Smooth muscle cell (in vitro differentiated cells): ENCODE data around the gene SRGAP1. TPM values are rescaled to one million over a fixed set of nuclear protein-coding genes. Genes with fewer than 3 reads are reported as not detected.

Source experiments
- DNase-seq: peaks from one replicate; lab custom pipeline; 2025; ENCODE audit not compliant: unreplicated experiment; lab: John Stamatoyannopoulos, UW
- H2AFZ ChIP-seq: fragments of 200-600 bp; sonication (generic); 2 replicates; pipeline ENCODE4 v1.6.0; 2016; ENCODE audit warnings: antibody characterized with exemption, low read depth, mild to moderate bottlenecking
- H3F3A ChIP-seq: fragments of 200-600 bp; sonication (generic); 2 replicates; pipeline ENCODE4 v1.6.0; 2017; ENCODE audit warnings: antibody characterized with exemption, low read depth
- H3K27ac ChIP-seq: fragments of 200-600 bp; sonication (generic); 2 replicates; pipeline ENCODE4 v1.5.1; 2016; ENCODE audit warnings: low read depth, mild to moderate bottlenecking
- H3K27me3 ChIP-seq: fragments of 200-600 bp; sonication (generic); 2 replicates; pipeline ENCODE4 v1.6.1; 2016; ENCODE audit warnings: low read depth, mild to moderate bottlenecking
- H3K36me3 ChIP-seq: fragments of 200-600 bp; sonication (generic); 2 replicates; pipeline ENCODE4 v1.5.1; 2016; ENCODE audit warnings: low read depth
- H3K4me1 ChIP-seq: fragments of 200-600 bp; sonication (generic); 2 replicates; pipeline ENCODE4 v1.5.1; 2016; ENCODE audit warnings: low read depth
- H3K4me2 ChIP-seq: fragments of 200-600 bp; sonication (generic); 2 replicates; pipeline ENCODE4 v1.6.0; 2016; ENCODE audit warnings: mild to moderate bottlenecking
- H3K4me3 ChIP-seq: fragments of 200-600 bp; sonication (generic); 2 replicates; pipeline ENCODE4 v1.5.1; 2016; ENCODE audit warnings: mild to moderate bottlenecking
- H3K79me2 ChIP-seq: fragments of 200-600 bp; sonication (generic); 2 replicates; pipeline ENCODE4 v1.6.0; 2016; ENCODE audit warnings: low read depth, mild to moderate bottlenecking
- H3K9ac ChIP-seq: fragments of 200-600 bp; sonication (generic); 2 replicates; pipeline ENCODE4 v1.6.0; 2016; ENCODE audit warnings: low read depth
- H3K9me3 ChIP-seq: fragments of 200-600 bp; sonication (generic); replicated peaks from 2 replicates; pipeline ENCODE4 v1.5.1; 2016; ENCODE audit warnings: low read depth
- H4K20me1 ChIP-seq: fragments of 200-600 bp; sonication (generic); 2 replicates; pipeline ENCODE4 v1.6.0; 2016; ENCODE audit warnings: low read depth
- WGBS: methylation state at CpG from one replicate; pipeline ENCODE4 v1.1.7; 2016; ENCODE audit warnings: low lambda C conversion rate; 5-methylcytosine and 5-hydroxymethylcytosine counted together
- polyA plus RNA-seq: library from polyadenylated mRNA; unstranded; fragments of >200 nt; fragmentation: Nextera tagmentation; extraction: Ambion mirVana; gene quantifications from 2 replicates; pipeline ENCODE4 v1.2.1, GENCODE V29; 2016
- total RNA-seq: library from RNA; depleted of rRNA; stranded (reverse); fragments of >200 nt; gene quantifications from 2 replicates; pipeline ENCODE4 v1.2.3, GENCODE V29; 2014
- TF ChIP-seq, protein P1 (sequence below): fragments of 200-600 bp; sonication (generic); IDR thresholded peaks from 2 replicates; pipeline ENCODE4 v1.5.1; 2017; ENCODE audit warnings: borderline replicate concordance, mild to moderate bottlenecking, antibody characterized with exemption; ENCODE audit not compliant: insufficient read depth, poor library complexity, severe bottlenecking

Gene SRGAP1
- total and polyA plus RNA-seq, 2 experiments from 2014 or later, result 4.0 to 5.9 TPM

DNA sequence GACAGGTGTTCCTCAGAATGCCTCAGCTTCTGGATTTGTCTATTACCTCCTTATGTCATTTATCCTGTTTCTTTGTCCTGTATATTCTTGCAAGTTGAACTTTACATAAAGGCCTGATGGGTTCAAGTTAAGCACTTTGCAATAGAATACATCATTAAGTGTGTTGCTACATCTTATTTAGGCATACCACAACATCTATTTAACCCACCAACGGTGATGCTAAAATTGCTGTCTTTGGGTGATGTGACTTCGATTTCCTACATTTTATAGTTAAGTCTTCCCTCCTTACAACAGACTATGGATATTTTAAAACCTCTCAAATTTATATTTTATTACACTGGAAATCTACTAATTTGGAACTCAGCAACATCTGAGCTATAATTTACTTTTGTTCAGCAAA, 206.6 kb downstream of the SRGAP1 start:
- no peaks in the 10 kb centered on the region for H3K79me2 ChIP-seq
- H3K27me3 ChIP-seq, result no peaks in the 10 kb centered on the region
- no peak overlapping the region for H3K4me3 ChIP-seq
- H3K9ac ChIP-seq, result no peak overlapping the region
- H3K36me3 ChIP-seq, result no peaks in the 10 kb centered on the region
- WGBS, result 78% methylated on average over 2 of the region's 2 CpGs
- TF ChIP-seq, protein P1, sequence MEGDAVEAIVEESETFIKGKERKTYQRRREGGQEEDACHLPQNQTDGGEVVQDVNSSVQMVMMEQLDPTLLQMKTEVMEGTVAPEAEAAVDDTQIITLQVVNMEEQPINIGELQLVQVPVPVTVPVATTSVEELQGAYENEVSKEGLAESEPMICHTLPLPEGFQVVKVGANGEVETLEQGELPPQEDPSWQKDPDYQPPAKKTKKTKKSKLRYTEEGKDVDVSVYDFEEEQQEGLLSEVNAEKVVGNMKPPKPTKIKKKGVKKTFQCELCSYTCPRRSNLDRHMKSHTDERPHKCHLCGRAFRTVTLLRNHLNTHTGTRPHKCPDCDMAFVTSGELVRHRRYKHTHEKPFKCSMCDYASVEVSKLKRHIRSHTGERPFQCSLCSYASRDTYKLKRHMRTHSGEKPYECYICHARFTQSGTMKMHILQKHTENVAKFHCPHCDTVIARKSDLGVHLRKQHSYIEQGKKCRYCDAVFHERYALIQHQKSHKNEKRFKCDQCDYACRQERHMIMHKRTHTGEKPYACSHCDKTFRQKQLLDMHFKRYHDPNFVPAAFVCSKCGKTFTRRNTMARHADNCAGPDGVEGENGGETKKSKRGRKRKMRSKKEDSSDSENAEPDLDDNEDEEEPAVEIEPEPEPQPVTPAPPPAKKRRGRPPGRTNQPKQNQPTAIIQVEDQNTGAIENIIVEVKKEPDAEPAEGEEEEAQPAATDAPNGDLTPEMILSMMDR, result no peak
- H3K9me3 ChIP-seq, result no peaks in the 10 kb centered on the region
- no peak overlapping the region for H3K4me2 ChIP-seq
- H4K20me1 ChIP-seq, result no peaks in the 10 kb centered on the region
- H2AFZ ChIP-seq, result no peak overlapping the region
- no peaks in the 10 kb centered on the region for H3K4me1 ChIP-seq
- no peaks in the 10 kb centered on the region for H3F3A ChIP-seq
- no peak overlapping the region for H3K27ac ChIP-seq
- no peak for DNase-seq

GRCh38 chr12:64053117-64053516, 208.6 kb downstream of the SRGAP1 start:
- 95% methylated on average over 3 of the region's 3 CpGs for WGBS

DNA sequence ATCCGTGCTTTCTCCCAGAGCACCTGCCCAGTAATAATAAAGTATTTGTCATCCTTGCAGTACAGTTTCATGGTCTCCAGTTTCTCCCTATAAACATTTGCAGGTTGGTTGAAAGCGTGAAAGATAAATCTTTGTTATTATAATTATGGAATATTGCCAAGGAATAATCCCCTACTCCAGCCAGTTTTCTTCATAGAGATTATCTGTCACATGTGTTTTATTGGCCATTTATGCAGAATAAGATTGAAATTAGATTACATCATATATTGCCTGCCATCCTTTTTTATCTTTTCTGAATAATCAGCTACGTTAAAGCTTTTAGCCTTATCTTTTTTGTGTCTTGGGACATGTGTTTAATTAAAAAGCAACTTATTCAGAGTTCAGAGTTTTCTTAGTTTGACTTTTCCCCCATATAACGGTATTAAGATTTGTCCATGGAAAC, 209.6 kb downstream of the SRGAP1 start:
- Histone ChIP-seq H3K79me2 (no peaks in the 10 kb centered on the region), H3F3A (no peaks in the 10 kb centered on the region), H3K27me3 (no peaks in the 10 kb centered on the region), H3K9ac (no peak overlapping the region), H3K4me3 (no peak overlapping the region), H3K9me3 (no peaks in the 10 kb centered on the region), H3K27ac (no peak overlapping the region), H3K4me2 (no peak overlapping the region), H4K20me1 (no peaks in the 10 kb centered on the region), H2AFZ (no peak overlapping the region), H3K36me3 (no peaks in the 10 kb centered on the region), H3K4me1 (no peaks in the 10 kb centered on the region)
- 90% methylated on average over 4 of the region's 4 CpGs for WGBS
- TF ChIP-seq, protein P1, result no peak
- DNase-seq, result no peak

More at GRCh38 chr12:64053117-64053516, 208.6 kb downstream of the SRGAP1 start:
- DNase-seq, result no peak
- TF ChIP-seq, protein P1, result no peak
- H3K27me3 ChIP-seq, result no peaks in the 10 kb centered on the region
- H3K9ac ChIP-seq, result no peak overlapping the region
- no peak overlapping the region for H3K4me2 ChIP-seq
- no peak overlapping the region for H2AFZ ChIP-seq
- H3K27ac ChIP-seq, result no peak overlapping the region
- H3F3A ChIP-seq, result no peaks in the 10 kb centered on the region
- H3K9me3 ChIP-seq, result no peaks in the 10 kb centered on the region
- no peak overlapping the region for H3K4me3 ChIP-seq
- no peaks in the 10 kb centered on the region for H3K79me2 ChIP-seq
- no peaks in the 10 kb centered on the region for H3K4me1 ChIP-seq
- H4K20me1 ChIP-seq, result no peaks in the 10 kb centered on the region
- H3K36me3 ChIP-seq, result no peaks in the 10 kb centered on the region

- Histone ChIP-seq H3K4me2 (no peak overlapping the region), H3K4me1 (no peaks in the 10 kb centered on the region), H3K4me3 (no peak overlapping the region), H4K20me1 (no peaks in the 10 kb centered on the region), H3K9ac (no peak overlapping the region), H3K79me2 (no peaks in the 10 kb centered on the region), H3K9me3 (no peaks in the 10 kb centered on the region), H3K27ac (no peak overlapping the region), H3F3A (no peaks in the 10 kb centered on the region), H2AFZ (no peak overlapping the region), H3K36me3 (no peaks in the 10 kb centered on the region), H3K27me3 (no peaks in the 10 kb centered on the region)
- no peak for DNase-seq
- WGBS, result 85% methylated on average over 1 of the region's 1 CpG
- TF ChIP-seq, protein P1, result no peak
Measured at GRCh38 chr12:64056741-64057140, 212.2 kb downstream of the SRGAP1 start.
